HCT116 (cell line): ENCODE measurements around the gene HSPG2. TPM values are rescaled to one million over a fixed set of nuclear protein-coding genes. Genes with fewer than 3 reads are reported as not detected.

Source experiments
- CTCF ChIP-seq, 3 experiments: fragments of 200-600 bp in 1 of 3; sonication (generic) in 1 of 3; IDR thresholded peaks in 2 of 3; conservative IDR thresholded peaks in 1 of 3; 2 replicates each; pipeline ENCODE4 v1.5.1; 2012 to 2017; ENCODE audit warnings: low read depth in 2 of 3, low read length in 2 of 3, antibody characterized with exemption in 1 of 3, borderline replicate concordance in 1 of 3, control low read depth in 1 of 3, mild to moderate bottlenecking in 1 of 3, mixed read lengths in 1 of 3, mixed run types in 1 of 3, moderate library complexity in 1 of 3; ENCODE audit not compliant: insufficient read depth in 1 of 3
- JUND ChIP-seq: IDR thresholded peaks from 2 replicates; pipeline ENCODE4 v1.6.1; 2012
- MAX ChIP-seq: IDR thresholded peaks from 2 replicates; pipeline ENCODE4 v1.6.1; 2012
- REST ChIP-seq: IDR thresholded peaks from 2 replicates; pipeline ENCODE4 v1.6.1; 2012; ENCODE audit warnings: low read depth
- SRF ChIP-seq: IDR thresholded peaks from 2 replicates; pipeline ENCODE4 v1.6.1; 2012; ENCODE audit warnings: low read depth
- total RNA-seq: library from RNA; stranded (reverse); gene quantifications from one replicate; pipeline ENCODE4 v1.2.1, GENCODE V29; 2021; ENCODE audit not compliant: unreplicated experiment
- TF ChIP-seq, protein P1 (sequence below): IDR thresholded peaks from 2 replicates; pipeline ENCODE4 v1.6.1; 2011; ENCODE audit warnings: mild to moderate bottlenecking, low read length, moderate library complexity; ENCODE audit not compliant: insufficient replicate concordance; ENCODE audit errors: extremely low read depth

Gene HSPG2
- total RNA-seq, 1 experiment from 2014 or later: 55.7 TPM

DNA sequence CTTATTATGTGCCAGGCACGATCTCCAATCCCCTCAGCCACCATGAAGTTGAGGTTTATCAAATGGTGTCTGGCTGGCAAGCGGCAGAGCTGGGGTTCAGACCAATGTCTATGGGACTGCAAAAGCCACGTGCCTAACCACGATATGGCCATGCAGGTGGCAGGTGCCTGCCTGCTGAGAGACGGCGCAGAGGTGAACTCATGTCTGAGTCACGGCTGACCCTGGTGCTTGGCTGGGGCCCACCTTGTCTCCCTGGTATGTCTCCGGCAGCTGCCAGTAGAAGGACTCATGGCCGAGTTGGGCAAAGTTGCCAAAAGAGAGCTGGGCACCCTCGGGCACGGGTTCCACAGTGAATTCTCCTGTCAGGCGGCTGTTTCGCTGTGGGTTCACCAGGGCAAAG, 65.2 kb downstream of the HSPG2 start (continued):
- TF ChIP-seq CTCF (IDR thresholded peaks at IDR 0.05 in 2 of 3, conservative IDR thresholded peaks at IDR 0.05 in 1 of 3; ENCODE audit: borderline replicate concordance in 1 of 3, insufficient read depth in 1 of 3, low read depth in 2 of 3, low read length in 2 of 3) (no peak), REST (no peak), SRF (no peak), MAX (peak; percentile 93), JUND (peak; percentile 51; the same call in 1 of the 2 replicates)
- TF ChIP-seq, protein P1, sequence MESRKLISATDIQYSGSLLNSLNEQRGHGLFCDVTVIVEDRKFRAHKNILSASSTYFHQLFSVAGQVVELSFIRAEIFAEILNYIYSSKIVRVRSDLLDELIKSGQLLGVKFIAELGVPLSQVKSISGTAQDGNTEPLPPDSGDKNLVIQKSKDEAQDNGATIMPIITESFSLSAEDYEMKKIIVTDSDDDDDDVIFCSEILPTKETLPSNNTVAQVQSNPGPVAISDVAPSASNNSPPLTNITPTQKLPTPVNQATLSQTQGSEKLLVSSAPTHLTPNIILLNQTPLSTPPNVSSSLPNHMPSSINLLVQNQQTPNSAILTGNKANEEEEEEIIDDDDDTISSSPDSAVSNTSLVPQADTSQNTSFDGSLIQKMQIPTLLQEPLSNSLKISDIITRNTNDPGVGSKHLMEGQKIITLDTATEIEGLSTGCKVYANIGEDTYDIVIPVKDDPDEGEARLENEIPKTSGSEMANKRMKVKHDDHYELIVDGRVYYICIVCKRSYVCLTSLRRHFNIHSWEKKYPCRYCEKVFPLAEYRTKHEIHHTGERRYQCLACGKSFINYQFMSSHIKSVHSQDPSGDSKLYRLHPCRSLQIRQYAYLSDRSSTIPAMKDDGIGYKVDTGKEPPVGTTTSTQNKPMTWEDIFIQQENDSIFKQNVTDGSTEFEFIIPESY: no peak
